HG03469 (cell line): Measurements from ENCODE around the gene CD63.

Experiments
- ATAC-seq: cut with Tn5 transposase; IDR thresholded peaks from one replicate; pipeline ENCODE4 v1.9.1; 2021; ENCODE audit warnings: mild to moderate bottlenecking, moderate library complexity, moderate number of reproducible peaks; ENCODE audit not compliant: unreplicated experiment

CD63 gene

DNA sequence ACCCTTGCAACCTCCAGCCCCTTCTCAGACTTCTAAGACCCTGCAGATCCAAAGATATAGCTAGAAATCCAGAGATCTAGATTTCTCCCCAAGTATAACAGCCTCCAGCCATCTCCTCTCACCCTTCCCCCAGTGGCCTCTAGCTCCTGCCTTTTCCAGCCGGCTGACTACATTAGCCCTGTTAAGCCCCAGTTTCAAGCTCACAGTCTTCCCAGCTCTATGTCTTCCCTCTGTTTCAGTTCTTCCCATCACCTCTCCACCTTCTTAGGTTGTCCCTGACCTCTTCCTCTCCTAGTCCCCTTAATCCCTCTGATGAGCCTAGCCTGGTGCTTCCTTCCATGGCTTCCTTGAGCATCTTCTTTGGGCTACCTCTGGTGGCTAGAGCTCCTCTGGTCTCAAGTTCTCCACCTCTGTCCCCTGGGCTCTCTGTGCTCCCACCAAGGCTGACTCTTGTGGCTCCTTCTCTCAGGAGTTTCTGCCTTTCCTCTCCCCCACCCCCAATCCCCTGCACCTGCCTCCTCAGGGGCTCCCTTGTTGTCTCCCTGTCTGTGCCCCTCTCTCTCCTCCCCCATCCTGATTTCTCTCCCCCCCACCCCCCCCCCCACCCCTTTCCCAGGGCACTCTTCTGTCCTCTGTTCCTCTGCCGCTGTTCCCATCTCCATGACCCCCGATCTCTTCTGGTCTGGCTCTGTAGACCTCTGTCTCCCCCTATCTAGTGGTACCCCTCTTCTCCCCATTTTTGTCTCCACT lies 13.3 kb upstream of the CD63 start:
- ATAC-seq: no peak

DNA sequence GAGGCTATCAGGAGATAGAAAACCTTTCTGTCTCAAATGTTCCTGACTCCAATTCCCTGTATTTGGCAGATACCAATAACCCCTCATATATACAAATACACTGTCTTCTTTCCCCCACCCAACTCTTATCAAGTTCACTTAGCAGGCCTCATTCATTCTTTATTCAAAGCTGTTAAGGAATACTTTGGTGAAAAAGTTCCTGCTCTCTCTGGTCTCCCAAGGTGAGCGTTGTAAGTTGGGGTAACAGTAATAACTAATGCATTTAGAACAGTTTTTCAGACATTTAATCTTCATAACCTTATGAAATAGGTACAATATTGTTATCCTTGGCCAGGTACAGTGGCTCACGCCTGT lies 10.2 kb upstream of the CD63 start:
- no peak for ATAC-seq

GRCh38 chr12:55738123-55739024 lies 9.6 kb upstream of the CD63 start:
- peak; percentile 74 for ATAC-seq

GRCh38 chr12:55737581-55738122 lies 8.8 kb upstream of the CD63 start:
- no peak for ATAC-seq

- ATAC-seq: no peak
Observed at GRCh38 chr12:55736780-55737580, 8.2 kb upstream of the CD63 start.

DNA sequence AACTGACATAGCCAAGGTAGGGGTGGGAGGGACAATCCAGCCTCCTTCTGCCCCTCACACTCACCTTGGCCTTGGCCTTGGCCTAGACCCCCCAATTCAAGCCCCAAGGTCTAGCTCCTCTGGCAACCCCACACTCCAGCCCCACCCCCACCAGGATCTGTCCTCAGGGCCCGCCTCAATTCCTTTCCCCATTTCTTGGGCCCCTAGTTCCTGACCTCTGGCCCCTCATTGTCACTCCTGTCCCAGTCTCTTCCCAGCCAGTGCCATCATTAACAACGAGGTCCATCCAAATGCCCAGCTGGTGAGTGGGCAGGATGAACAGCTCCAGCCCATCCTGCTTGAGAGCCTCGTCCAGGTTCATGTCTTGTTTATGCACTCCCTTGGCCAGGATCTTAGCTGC lies 7.3 kb upstream of the CD63 start:
- no peak for ATAC-seq

DNA sequence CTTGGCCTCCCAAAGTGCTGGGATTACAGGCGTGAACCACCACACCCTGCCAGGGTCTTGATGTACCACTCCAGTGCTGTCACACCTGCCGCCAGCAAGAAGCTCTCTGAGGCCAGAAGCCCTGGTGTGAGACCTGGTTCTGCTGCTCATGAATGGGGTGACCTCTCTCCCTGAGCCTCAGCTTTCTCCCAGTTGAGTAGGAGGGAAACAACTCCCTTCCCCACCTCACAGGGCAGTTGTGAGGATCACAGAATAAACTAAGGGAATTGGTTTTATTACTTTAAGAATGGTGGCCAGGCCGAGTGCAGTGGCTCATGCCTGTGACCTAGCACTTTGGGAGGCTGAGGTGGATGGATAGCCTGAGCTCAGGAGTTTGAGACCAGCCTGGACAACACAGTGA lies 5.8 kb upstream of the CD63 start:
- ATAC-seq: no peak

GRCh38 chr12:55733858-55734257 lies 5.0 kb upstream of the CD63 start:
- ATAC-seq: no peak

- no peak for ATAC-seq
Observed at GRCh38 chr12:55733021-55733555, 4.3 kb upstream of the CD63 start.

DNA sequence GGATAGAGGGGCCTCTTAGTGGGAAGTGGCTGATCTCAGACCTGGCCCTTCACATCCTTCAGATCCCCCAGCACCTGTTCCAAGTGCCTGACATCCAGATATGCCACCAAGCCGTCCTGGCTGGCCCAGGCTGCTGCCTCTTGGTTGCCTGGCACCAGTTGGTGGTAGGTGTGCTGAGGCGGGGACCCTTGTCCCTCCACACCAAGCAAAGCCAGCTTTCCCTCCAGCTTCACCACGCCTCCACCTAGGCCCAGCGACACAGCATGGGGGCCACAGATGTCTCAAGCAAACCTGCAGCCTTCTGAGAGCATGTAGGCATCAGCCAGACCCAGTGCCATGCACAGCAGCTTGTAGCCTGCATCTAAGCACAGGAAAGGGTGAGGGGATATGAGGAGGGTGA lies 3.5 kb upstream of the CD63 start:
- ATAC-seq: no peak

GRCh38 chr12:55729819-55730818 lies 1.3 kb upstream of the CD63 start:
- peak; percentile 23 for ATAC-seq

DNA sequence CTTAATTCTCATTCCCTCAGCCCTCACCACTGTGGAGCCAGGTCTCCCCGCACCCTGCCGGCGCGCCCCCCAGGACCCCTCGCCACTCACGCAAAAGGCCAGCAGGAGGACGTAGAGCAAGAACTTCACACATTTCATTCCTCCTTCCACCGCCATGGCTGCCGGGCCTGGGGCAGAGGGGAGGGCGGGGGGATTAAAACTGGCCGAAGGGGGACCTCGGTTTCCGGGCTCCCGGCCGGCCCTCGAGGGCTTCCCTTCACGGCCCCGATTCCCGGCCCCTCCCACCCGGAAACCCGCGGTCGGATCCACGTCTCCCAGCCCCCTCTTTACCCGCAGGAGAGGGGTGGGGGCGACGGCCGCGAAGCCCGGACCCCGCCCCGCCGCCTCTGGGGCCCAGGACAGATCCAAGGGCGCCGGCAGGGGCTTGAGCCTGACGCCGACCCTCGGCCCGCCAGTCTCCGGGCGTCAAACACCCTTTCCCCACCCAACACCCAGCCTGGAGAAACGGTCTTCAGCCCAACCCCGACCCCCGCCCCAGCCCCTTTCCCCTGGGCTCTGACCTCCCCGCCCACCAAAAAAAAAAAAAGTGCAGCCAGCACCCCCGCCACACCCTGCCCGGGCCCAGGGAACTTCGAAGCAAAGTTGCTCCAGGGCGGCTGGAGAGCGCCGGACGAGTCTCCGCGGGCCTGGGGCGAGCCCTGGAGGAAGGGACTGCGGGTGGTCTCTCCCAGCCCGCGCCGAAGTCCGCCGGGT lies 447 bp downstream of the CD63 start:
- ATAC-seq: no peak

GRCh38 chr12:55727643-55728185 lies 1.1 kb downstream of the CD63 start:
- no peak for ATAC-seq

DNA sequence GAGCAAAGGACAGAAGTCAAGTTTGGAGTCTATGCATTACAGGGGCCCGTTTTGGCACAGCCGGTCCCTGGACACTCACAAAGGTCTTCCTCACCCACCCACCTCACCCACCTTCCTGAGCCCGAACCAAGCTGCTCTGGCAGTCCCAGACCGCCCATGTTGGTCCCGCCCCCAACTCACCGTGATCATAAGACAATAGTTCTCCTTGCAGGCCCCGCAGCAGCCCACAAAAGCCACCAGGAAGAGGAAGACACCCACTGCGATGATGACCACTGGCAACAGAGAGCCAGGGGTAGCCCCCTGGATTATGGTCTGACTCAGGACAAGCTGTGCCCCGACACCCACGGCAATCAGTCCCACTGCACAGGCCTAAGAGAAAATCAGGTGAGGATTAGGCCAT lies 1.8 kb downstream of the CD63 start:
- ATAC-seq: no peak

- no peak for ATAC-seq
Observed at GRCh38 chr12:55725556-55725955, 3.3 kb downstream of the CD63 start.

GRCh38 chr12:55724940-55725309 lies 3.9 kb downstream of the CD63 start:
- ATAC-seq: no peak

- no peak for ATAC-seq
Observed at GRCh38 chr12:55724226-55724939, 4.4 kb downstream of the CD63 start.
